HUES48 (cell line): ENCODE data around the gene KIAA0040.
"Not testable (repeated sequence)": the region's sequence is repeated elsewhere in the genome, so short reads cannot be mapped to it uniquely, and the experiment has no call there.

Source experiments
- H3K27ac ChIP-seq: one replicate; pipeline ENCODE4 v1.7.0; 2013; ENCODE audit warnings: low read depth, low read length, inconsistent platforms
- H3K27me3 ChIP-seq: 2 replicates; pipeline ENCODE4 v1.6.1; 2013; ENCODE audit warnings: mild to moderate bottlenecking, low read length; ENCODE audit not compliant: control insufficient read depth, insufficient read depth
- H3K36me3 ChIP-seq: 2 replicates; pipeline ENCODE4 v1.6.1; 2013; ENCODE audit warnings: low read length; ENCODE audit not compliant: control insufficient read depth, insufficient read depth
- H3K4me1 ChIP-seq: 2 replicates; pipeline ENCODE4 v1.6.1; 2013; ENCODE audit warnings: mild to moderate bottlenecking, low read length; ENCODE audit not compliant: control insufficient read depth, insufficient read depth
- H3K4me3 ChIP-seq: 2 replicates; pipeline ENCODE4 v1.5.1; 2013; ENCODE audit warnings: mild to moderate bottlenecking, low read depth, low read length
- H3K9ac ChIP-seq: 2 replicates; pipeline ENCODE4 v1.6.1; 2013; ENCODE audit warnings: mild to moderate bottlenecking, low read depth, low read length, moderate library complexity
- H3K9me3 ChIP-seq: 2 replicates; pipeline ENCODE4 v1.6.1; 2013; ENCODE audit warnings: low read length; ENCODE audit not compliant: control insufficient read depth, insufficient read depth

Gene KIAA0040

GRCh38 chr1:175126347-175126746, 66.2 kb downstream of the KIAA0040 start:
- Histone ChIP-seq H3K4me3 (no peak overlapping the region), H3K9ac (no peak overlapping the region), H3K27ac (no peak overlapping the region), H3K27me3 (no peaks in the 10 kb centered on the region), H3K9me3 (no peaks in the 10 kb centered on the region), H3K36me3 (no peaks in the 10 kb centered on the region), H3K4me1 (peaks cover 26% of the 10 kb centered on the region)

- Histone ChIP-seq H3K4me3 (no peak overlapping the region), H3K27ac (no peak overlapping the region), H3K9me3 (no peaks in the 10 kb centered on the region), H3K27me3 (no peaks in the 10 kb centered on the region), H3K9ac (no peak overlapping the region), H3K36me3 (no peaks in the 10 kb centered on the region), H3K4me1 (peaks cover 12% of the 10 kb centered on the region)
These were observed 67.7 kb downstream of the KIAA0040 start for GRCh38 chr1:175124861-175125260.

- Histone ChIP-seq H3K9me3 (no peaks in the 10 kb centered on the region), H3K36me3 (no peaks in the 10 kb centered on the region), H3K4me1 (0 out of 2 replicates have a peak, but pooled peaks cover 4% of the 10 kb centered on the region), H3K9ac (no peak overlapping the region), H3K4me3 (no peak overlapping the region), H3K27me3 (no peaks in the 10 kb centered on the region), H3K27ac (no peak overlapping the region)
These were observed 72.1 kb downstream of the KIAA0040 start for GRCh38 chr1:175120511-175120910.

GRCh38 chr1:175118375-175119367, 73.9 kb downstream of the KIAA0040 start:
- no peaks in the 10 kb centered on the region for H3K4me1 ChIP-seq
- H3K27ac ChIP-seq = no peak overlapping the region
- H3K9ac ChIP-seq = no peak overlapping the region
- no peak overlapping the region for H3K4me3 ChIP-seq
- no peaks in the 10 kb centered on the region for H3K36me3 ChIP-seq
- no peaks in the 10 kb centered on the region for H3K9me3 ChIP-seq
- H3K27me3 ChIP-seq = no peaks in the 10 kb centered on the region

GRCh38 chr1:175116903-175117302, 75.7 kb downstream of the KIAA0040 start:
- Histone ChIP-seq H3K9ac (no peak overlapping the region), H3K4me1 (no peaks in the 10 kb centered on the region), H3K27me3 (no peaks in the 10 kb centered on the region), H3K4me3 (no peak overlapping the region), H3K36me3 (no peaks in the 10 kb centered on the region), H3K9me3 (peaks cover 5% of the 10 kb centered on the region; the same call in 1 of the 2 replicates), H3K27ac (no peak overlapping the region)

GRCh38 chr1:175116210-175116798, 76.3 kb downstream of the KIAA0040 start:
- Histone ChIP-seq H3K9ac (no peak overlapping the region), H3K27me3 (no peaks in the 10 kb centered on the region), H3K9me3 (peaks cover 5% of the 10 kb centered on the region; the same call in 1 of the 2 replicates), H3K27ac (no peak overlapping the region), H3K4me3 (no peak overlapping the region), H3K36me3 (no peaks in the 10 kb centered on the region), H3K4me1 (no peaks in the 10 kb centered on the region)

DNA sequence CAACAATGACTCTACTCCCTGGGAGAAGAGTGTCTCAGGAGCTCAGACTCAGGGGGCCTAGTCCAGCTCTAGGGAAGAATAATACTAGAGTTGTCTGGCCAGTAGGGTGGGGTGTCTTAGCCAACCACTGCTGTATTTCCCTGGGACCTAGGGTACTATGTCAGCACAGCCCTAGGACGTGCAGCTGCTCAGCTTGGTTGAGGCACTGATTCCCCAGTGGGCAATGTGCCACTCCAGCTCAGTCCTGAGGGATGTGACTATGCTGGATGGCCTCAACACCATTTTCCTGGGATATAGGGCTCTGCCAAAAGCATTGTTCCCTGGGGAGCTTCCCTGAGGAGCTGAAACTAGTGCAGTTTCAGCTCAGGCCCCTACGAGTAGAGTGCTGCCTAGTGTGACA, 77.6 kb downstream of the KIAA0040 start:
- Histone ChIP-seq H3K27ac (no peak overlapping the region), H3K27me3 (no peaks in the 10 kb centered on the region), H3K9ac (no peak overlapping the region), H3K9me3 (peaks cover 5% of the 10 kb centered on the region; the same call in 1 of the 2 replicates), H3K4me1 (no peaks in the 10 kb centered on the region), H3K36me3 (no peaks in the 10 kb centered on the region), H3K4me3 (no peak overlapping the region)

GRCh38 chr1:175108331-175108820, 84.2 kb downstream of the KIAA0040 start:
- H3K27ac ChIP-seq, H3K36me3 ChIP-seq, H3K4me1 ChIP-seq, H3K9ac ChIP-seq, H3K27me3 ChIP-seq, H3K9me3 ChIP-seq, H3K4me3 ChIP-seq: not testable (repeated sequence)
